NCI-H526 (cell line): Measurements from ENCODE around the gene NDUFS4.
"Not testable (repeated sequence)": the region's sequence is repeated elsewhere in the genome, so short reads cannot be mapped to it uniquely, and the experiment has no call there.

Experiments
- DNase-seq, 2 experiments: peaks; one replicate each; lab custom pipeline; 2025; lab: John Stamatoyannopoulos, UW

Gene NDUFS4

GRCh38 chr5:53560506-53561191 lies at the start of gene NDUFS4:
Gene NDUFS4, plus strand, starts transcription at chr5:53560639. Its CDS starts 24 bp downstream, at chr5:53560663.
- DNase-seq = peak; percentile 74 to 76

GRCh38 chr5:53512539-53512938 lies 47.9 kb upstream of the NDUFS4 start:
- no peak for DNase-seq

GRCh38 chr5:53515988-53516387 lies 44.5 kb upstream of the NDUFS4 start:
- peak in 1 of 2 experiments; percentile 3 for DNase-seq

GRCh38 chr5:53520813-53521212 lies 39.6 kb upstream of the NDUFS4 start:
- no peak for DNase-seq

- no peak for DNase-seq
Measured at GRCh38 chr5:53537711-53538110, 22.7 kb upstream of the NDUFS4 start.

GRCh38 chr5:53540739-53541138 lies 19.7 kb upstream of the NDUFS4 start:
- not testable (repeated sequence) for DNase-seq

GRCh38 chr5:53541859-53542258 lies 18.6 kb upstream of the NDUFS4 start:
- no peak for DNase-seq

- DNase-seq = no peak
Measured at GRCh38 chr5:53542926-53543325, 17.5 kb upstream of the NDUFS4 start.

- no peak for DNase-seq
Measured at GRCh38 chr5:53543401-53543800, 17.0 kb upstream of the NDUFS4 start.

GRCh38 chr5:53545744-53546143 lies 14.7 kb upstream of the NDUFS4 start:
- DNase-seq = no peak

GRCh38 chr5:53547226-53547625 lies 13.2 kb upstream of the NDUFS4 start:
- DNase-seq = no peak

- not testable (repeated sequence) for DNase-seq
Measured at GRCh38 chr5:53548501-53548900, 11.9 kb upstream of the NDUFS4 start.

GRCh38 chr5:53549792-53550191 lies 10.6 kb upstream of the NDUFS4 start:
- no peak for DNase-seq

- DNase-seq = no peak
Measured at GRCh38 chr5:53552561-53552960, 7.9 kb upstream of the NDUFS4 start.

GRCh38 chr5:53554444-53554843 lies 6.0 kb upstream of the NDUFS4 start:
- no peak for DNase-seq

GRCh38 chr5:53555160-53555559 lies 5.3 kb upstream of the NDUFS4 start:
- DNase-seq = no peak

- DNase-seq = no peak
Measured at GRCh38 chr5:53556001-53556400, 4.4 kb upstream of the NDUFS4 start.

- DNase-seq = no peak
Measured at GRCh38 chr5:53557386-53557785, 3.1 kb upstream of the NDUFS4 start.

- DNase-seq = no peak
Measured at GRCh38 chr5:53558966-53559365, 1.5 kb upstream of the NDUFS4 start.

GRCh38 chr5:53560028-53560427 lies 411 bp upstream of the NDUFS4 start:
- DNase-seq = peak in 1 of 2 experiments; percentile 30

- no peak for DNase-seq
Measured at GRCh38 chr5:53568401-53568800, 8.0 kb downstream of the NDUFS4 start.

GRCh38 chr5:53568871-53569270 lies 8.4 kb downstream of the NDUFS4 start:
- DNase-seq = no peak

- DNase-seq = no peak
Measured at GRCh38 chr5:53569453-53569852, 9.0 kb downstream of the NDUFS4 start.

GRCh38 chr5:53571403-53571802 lies 11.0 kb downstream of the NDUFS4 start:
- no peak for DNase-seq
